Upper lobe of right lung (tissue), 1 donor: Measurements from ENCODE around the gene TMEM266. TPM values are rescaled to one million over a fixed set of nuclear protein-coding genes. Genes with fewer than 3 reads are reported as not detected.

Experiments used
- ATAC-seq: fragments of 200-7000 bp; cut with Tn5 transposase; one replicate; pipeline ENCODE4 v1.9.1; 2020; ENCODE audit warnings: mild to moderate bottlenecking, moderate library complexity
- DNase-seq: peaks from one replicate; pipeline ENCODE4 v3.0.0-alpha.2; 2020
- H3K27ac ChIP-seq: fragments of 200-600 bp; one replicate; pipeline ENCODE4 v1.8.0; 2022
- H3K27me3 ChIP-seq: fragments of 200-600 bp; one replicate; pipeline ENCODE4 v1.8.0; 2022; ENCODE audit warnings: mild to moderate bottlenecking
- H3K36me3 ChIP-seq: fragments of 200-600 bp; one replicate; pipeline ENCODE4 v1.8.0; 2022
- H3K4me1 ChIP-seq: fragments of 200-600 bp; one replicate; pipeline ENCODE4 v1.8.0; 2022
- H3K4me3 ChIP-seq: fragments of 200-600 bp; one replicate; pipeline ENCODE4 v1.8.0; 2022; ENCODE audit warnings: mild to moderate bottlenecking
- H3K9me3 ChIP-seq: fragments of 200-600 bp; one replicate; pipeline ENCODE4 v1.8.0; 2022
- CTCF ChIP-seq: fragments of 200-600 bp; IDR thresholded peaks from one replicate; pipeline ENCODE4 v1.8.0; 2022; ENCODE audit warnings: antibody characterized with exemption
- intact Hi-C: fragments of 100-400 bp; cut with DNase I; formaldehyde crosslinking; loops from one replicate; pipeline ENCODE4 v1.11.0; 2022
- total RNA-seq: library from RNA; stranded (reverse); fragmentation: NEBNext Ultra II Directional; extraction: Animal tissue kit (Norgen Biotek cat#: 25700); gene quantifications from one replicate; pipeline ENCODE4 v1.2.1, GENCODE V29; 2021
- donor health status: DM: no; HTN: yes; CAD: no; lungs with severe emphysema.

Gene TMEM266
- total RNA-seq, 1 donor from 2014 or later: 2.5 TPM

DNA sequence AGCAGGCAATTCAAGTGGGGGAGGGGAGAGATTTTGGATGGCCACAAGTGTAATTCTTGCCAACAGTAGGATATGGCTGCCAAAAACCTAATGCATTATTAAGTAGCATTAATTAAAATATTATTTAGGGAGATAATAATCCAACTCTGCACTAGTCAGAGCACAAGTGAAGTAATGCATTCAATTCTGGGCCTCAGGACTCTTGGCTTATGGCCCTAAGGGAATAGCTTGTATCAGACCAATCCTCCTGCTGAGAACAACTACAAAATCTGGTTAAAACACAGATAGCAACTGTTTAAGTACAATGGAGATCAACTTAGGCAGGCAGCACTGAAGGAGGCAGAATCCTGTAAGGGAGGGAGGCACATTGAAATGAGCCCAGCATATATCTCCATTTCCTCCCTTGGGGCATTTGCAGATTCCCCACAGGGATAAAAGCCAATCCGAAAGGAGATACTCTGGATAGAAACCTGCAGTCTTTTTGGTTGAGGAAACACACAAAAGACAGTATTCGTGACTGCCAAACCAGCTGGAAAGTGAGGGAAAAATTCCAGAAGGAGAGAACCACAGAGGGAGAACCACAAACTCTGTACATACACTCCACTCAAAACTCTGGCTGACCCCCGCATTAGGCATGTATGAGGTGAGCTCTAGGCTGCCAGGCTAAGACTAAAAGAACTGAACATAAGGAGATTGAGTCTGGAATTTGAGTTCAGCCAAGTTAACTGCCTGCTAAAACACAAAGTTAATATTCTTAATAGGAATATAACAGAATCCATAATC, 194.1 kb downstream of the TMEM266 start:
- H3K9me3 ChIP-seq: no peaks in the 10 kb centered on the region
- no peak overlapping the region for H3K27ac ChIP-seq
- no peaks in the 10 kb centered on the region for H3K36me3 ChIP-seq
- no peaks in the 10 kb centered on the region for H3K4me1 ChIP-seq
- no peak for TF ChIP-seq CTCF
- DNase-seq (no peak), ATAC-seq (no peak)
- no peaks in the 10 kb centered on the region for H3K27me3 ChIP-seq
- intact Hi-C loops: no loop called here
- H3K4me3 ChIP-seq: no peak overlapping the region

Other genes starting within 250 kb of the TMEM266 start
- gene UBE2Q2, start 216.5 kb upstream of the TMEM266 start, total RNA-seq: 29.6 TPM
- gene FBXO22, start 156.1 kb upstream of the TMEM266 start, total RNA-seq: 22.2 TPM
- gene NRG4, start 47.6 kb upstream of the TMEM266 start, total RNA-seq: 1.2 TPM